GM19438 (cell line): Measurements from ENCODE around the gene NFIX.

ENCODE experiments used
- ATAC-seq: cut with Tn5 transposase; IDR thresholded peaks from one replicate; pipeline ENCODE4 v1.9.1; 2021; ENCODE audit warnings: low read depth; ENCODE audit not compliant: unreplicated experiment

The NFIX gene

GRCh38 chr19:13006431-13007281 lies 11.4 kb downstream of the NFIX start:
- ATAC-seq: no peak

- no peak for ATAC-seq
Measured at GRCh38 chr19:13007292-13008045, 12.2 kb downstream of the NFIX start.

DNA sequence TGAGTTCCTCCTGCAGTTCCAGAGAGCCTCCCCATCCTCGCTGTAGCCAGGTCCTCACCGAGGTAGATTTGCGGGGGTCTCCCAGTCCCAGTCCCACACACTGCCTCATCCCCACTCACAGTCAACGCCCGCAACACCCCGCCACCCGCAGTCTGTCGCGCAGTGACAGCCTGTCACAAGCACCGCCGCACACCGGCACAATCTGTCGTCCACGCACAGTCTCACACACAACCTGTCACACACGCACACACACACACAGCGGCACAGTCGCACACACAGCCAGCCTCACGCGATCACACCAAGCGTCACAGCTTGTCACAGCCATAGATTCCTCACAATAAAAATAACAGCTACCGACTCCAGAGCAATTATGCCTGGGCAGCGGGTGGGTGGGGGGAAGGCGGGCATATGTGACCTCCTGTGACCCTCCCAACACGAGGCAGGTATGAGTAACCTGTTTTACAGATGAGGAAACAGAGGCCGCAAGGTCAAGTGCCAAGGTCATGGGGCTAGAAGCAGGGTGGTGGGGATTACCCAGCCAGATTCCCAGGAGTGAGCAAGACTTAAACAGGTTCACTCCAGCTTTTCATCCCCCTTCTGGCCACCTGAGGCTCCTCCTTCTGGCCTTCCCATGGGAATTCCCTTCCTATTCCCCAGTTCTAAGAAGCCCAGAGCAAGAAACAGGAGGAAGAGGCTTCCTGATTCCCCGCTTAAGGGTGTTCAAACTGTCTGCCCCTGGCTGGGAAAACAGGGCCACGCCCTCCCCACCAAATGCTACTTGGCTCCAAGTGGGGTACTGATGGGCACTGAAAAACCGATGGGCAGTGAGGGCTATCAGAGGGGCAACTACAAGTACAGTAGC lies 13.9 kb downstream of the NFIX start:
- ATAC-seq: no peak

DNA sequence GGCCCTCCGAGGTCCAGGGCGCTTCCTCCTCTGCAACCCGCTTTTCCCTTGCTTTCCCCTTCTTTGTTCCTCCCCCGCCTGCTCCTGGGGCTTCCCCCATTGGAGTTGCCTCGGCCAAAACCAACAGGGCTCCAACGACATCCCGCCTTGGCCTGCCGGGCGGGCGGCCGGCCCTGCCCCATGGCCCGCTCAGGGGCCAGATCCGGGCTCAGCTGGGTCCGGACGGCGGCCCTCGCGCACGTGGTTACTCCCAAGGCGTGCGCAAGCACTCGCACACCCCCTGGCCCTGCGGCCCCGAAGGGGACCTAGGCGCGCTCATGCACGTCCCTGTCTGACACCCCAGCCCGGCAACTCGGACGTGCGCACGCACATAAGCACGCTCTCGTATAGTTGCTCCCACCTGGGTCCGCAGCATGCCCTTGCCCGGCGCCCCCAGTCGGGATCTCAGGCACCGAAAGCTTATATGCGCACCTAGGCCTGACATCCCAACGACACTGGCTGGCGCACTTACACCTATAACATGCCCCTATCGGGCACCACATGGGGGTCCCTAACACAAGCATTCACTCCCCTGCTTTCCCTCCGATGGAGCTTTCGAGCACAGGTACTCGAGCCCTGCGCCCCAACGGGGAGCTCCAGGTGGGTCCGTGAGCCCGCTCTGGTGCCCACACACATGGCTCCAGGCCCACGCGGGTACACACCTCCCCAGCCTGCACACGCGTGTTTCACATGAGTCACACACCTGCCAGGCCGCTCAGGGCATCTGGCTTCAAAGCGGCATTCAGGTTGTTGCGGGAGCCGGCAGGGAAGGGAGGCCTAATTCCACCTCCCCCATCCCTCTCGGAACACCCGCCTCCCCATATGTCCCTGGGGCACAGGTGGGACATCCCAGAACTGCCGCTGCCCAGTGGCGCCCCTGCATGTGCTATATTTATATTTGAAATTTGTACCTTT lies 15.0 kb downstream of the NFIX start:
- ATAC-seq: no peak

GRCh38 chr19:13010992-13011652 lies 15.8 kb downstream of the NFIX start:
- ATAC-seq: no peak

DNA sequence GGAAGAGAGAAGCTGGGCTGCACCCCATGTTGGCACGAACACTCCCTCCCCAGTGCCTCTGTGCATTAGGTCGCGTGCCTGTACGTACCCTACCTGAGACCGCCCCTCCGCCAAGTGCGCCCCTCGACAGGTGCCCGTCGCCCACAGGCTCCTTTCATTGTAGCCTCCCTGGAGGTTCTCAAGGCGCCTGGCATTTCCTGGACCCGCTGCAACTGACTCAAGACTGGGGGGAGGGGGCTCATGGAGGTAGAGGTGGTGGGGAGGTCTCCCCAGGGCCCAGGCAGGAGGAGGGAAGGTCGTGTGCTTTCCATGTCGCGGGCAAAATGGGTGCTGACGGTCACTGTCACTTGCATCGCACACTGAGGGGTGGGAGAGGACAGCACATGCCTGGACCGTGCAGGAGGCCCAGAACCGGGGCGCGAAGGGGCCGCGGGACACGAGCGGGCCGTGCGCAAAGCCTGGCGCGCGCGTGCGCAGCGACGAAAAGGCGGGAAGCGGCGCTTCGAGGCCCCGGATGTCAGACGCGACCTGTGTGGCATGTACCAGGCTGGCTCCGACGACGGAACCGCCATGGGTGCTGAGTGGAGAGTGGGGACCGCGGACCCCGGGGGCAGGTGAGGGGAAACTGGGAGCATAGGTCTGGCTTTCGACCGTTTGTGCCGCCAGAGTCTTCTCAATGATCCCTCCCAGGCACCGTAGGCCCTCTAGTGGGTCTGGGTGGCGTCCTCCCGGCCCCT lies 16.5 kb downstream of the NFIX start:
- ATAC-seq: no peak

GRCh38 chr19:13012390-13012689 lies 17.1 kb downstream of the NFIX start:
- ATAC-seq: no peak

GRCh38 chr19:13012690-13013608 lies 17.7 kb downstream of the NFIX start:
- no peak for ATAC-seq

GRCh38 chr19:13013649-13014048 lies 18.4 kb downstream of the NFIX start:
- no peak for ATAC-seq

DNA sequence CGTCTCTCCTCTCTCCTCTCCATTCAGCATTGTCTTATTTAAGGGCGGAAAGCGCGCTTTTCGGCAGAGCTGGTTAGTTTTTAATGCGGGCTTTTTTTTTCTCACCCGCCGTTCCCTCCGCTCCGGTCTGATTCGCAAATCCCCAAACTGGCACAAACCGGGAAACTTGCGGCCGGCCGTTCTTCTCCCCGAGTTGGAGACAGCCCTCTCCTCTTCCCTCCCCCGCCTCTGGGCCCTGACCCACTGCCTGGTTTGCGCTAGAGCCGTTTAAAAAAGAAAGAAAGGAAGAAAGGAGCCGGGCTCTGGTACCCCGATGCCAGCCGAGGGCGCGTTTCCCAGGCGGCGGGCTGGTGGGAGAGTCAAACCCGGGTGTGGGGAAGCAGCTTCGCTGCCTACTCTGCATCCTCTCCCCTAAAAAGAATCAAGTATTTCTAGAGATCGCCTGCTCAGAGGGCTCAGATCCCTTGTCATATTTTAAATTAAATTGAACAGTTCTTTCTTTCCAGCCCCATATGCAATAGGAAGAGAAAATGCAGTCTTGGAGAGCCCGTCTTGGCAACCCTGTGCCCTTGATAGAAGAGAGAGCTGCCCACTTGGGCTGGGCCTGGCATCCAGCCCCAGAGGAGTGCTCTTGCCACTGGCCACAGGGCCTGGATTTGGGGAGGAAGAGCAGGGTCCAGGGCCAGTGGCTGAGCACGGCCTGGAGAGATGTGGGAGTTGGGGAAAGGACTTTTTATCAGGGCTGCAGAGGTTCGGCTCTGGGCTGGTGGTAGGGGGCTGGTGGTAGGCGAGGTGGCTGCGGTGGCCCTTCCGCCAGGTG lies 19.0 kb downstream of the NFIX start:
- no peak for ATAC-seq

DNA sequence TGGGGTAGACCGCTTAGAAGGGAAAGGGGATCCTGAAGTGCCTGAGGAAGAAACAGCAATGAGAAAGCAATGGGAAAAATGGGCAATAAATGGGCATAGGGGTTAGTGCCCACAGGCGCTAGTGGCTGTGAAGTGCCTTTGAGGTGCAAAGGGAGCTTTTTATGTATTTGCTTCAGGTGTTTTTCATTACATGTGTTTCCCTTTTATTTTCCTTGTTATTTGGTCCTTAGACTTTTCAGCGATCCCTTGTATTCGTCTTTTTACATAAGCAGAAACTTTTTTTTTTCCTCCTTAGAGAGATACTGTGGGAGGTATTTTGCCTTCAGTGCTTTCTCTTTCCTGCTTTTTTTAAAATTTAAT lies 19.6 kb downstream of the NFIX start:
- no peak for ATAC-seq

- ATAC-seq: no peak
Measured at GRCh38 chr19:13015361-13016223, 20.3 kb downstream of the NFIX start.

GRCh38 chr19:13016245-13016627 lies 21.0 kb downstream of the NFIX start:
- ATAC-seq: no peak

- no peak for ATAC-seq
Measured at GRCh38 chr19:13016628-13017305, 21.5 kb downstream of the NFIX start.

DNA sequence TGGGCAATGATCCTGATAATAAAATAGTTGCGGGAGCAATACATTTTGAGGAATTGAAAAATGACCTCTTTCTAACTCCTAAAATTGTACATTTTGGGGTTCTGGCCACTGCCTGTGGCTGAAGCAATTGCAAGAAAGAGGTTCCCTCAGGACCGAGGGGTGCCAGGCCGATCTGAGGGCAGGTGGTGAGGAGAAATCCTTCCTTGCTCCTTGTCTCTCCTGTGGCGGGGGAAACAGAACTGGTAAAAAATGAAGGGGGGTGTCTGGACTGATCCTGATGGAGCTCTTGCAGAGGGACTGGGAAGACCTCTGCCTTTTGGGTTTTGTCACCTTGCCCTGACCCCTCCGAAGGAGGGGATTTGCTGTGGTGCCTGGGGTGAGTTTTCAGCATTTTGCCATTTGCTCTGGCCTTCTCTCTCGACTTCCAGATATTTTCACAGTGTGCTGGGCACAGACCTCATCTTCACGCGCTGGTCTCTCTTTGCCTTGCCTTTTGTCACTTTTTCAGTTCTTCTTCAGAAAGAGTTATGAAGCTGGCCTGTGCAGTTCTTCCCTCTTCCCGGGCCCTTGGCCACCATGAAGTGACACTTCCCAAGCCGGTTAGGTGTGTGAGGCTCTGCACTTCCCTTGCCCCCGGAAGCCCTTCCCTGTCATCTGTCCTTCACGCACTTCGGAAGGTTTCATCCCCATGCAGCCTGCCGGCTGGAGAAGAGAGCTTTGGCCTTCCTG lies 22.2 kb downstream of the NFIX start:
- ATAC-seq: no peak
